AG08396 (cell line): ENCODE data around the gene OTUD1.

Source experiments
- DNase-seq: peaks from one replicate; pipeline ENCODE4 v3.0.0; 2012; ENCODE audit warnings: low spot score, mixed read lengths

Gene OTUD1

GRCh38 chr10:23469596-23470237 lies 30.8 kb downstream of the OTUD1 start:
- DNase-seq: no peak

GRCh38 chr10:23472181-23472580 lies 33.3 kb downstream of the OTUD1 start:
- DNase-seq: no peak

- DNase-seq: no peak
Observed at GRCh38 chr10:23474081-23474480, 35.2 kb downstream of the OTUD1 start.

- DNase-seq: no peak
Observed at GRCh38 chr10:23474626-23475025, 35.8 kb downstream of the OTUD1 start.

GRCh38 chr10:23478570-23478969 lies 39.7 kb downstream of the OTUD1 start:
- no peak for DNase-seq

- DNase-seq: no peak
Observed at GRCh38 chr10:23479798-23480473, 41.1 kb downstream of the OTUD1 start.

- DNase-seq: no peak
Observed at GRCh38 chr10:23481363-23481961, 42.6 kb downstream of the OTUD1 start.

GRCh38 chr10:23490115-23490514 lies 51.2 kb downstream of the OTUD1 start:
- DNase-seq: no peak
